ENCODE data around the gene BLOC1S4. TPM values are rescaled to one million over a fixed set of nuclear protein-coding genes. Genes with fewer than 3 reads are reported as not detected.

Gene BLOC1S4
- total RNA-seq, 1 donor from 2014 or later = 19.1 TPM

GRCh38 chr4:6673660-6674499 is 42.1 kb upstream of the BLOC1S4 start:
- peak; percentile 96 for DNase-seq (ENCODE audit: extremely low spot score, unreplicated experiment)
- H3K9me3 Mint-ChIP-seq = no peaks in the 10 kb centered on the region
- H3K27me3 Mint-ChIP-seq = no peaks in the 10 kb centered on the region
- peak overlapping the region; percentile 87 for H3K27ac Mint-ChIP-seq
- TF ChIP-seq CTCF (conservative IDR thresholded peaks at IDR 0.05) = no peak
- peak overlapping the region; percentile 96 for H3K4me3 Mint-ChIP-seq
- peaks cover 33% of the 10 kb centered on the region for H3K36me3 Mint-ChIP-seq
- peaks cover 38% of the 10 kb centered on the region for H3K4me1 Mint-ChIP-seq (ENCODE audit: unreplicated experiment)

GRCh38 chr4:6674500-6675149 is 41.3 kb upstream of the BLOC1S4 start:
- no peaks in the 10 kb centered on the region for H3K27me3 Mint-ChIP-seq
- DNase-seq (ENCODE audit: extremely low spot score, unreplicated experiment) = no peak
- H3K4me1 Mint-ChIP-seq (ENCODE audit: unreplicated experiment) = peaks cover 38% of the 10 kb centered on the region
- H3K9me3 Mint-ChIP-seq = no peaks in the 10 kb centered on the region
- peak; percentile 59 for TF ChIP-seq CTCF (conservative IDR thresholded peaks at IDR 0.05)
- H3K27ac Mint-ChIP-seq = peak overlapping the region; percentile 81
- H3K36me3 Mint-ChIP-seq = peaks cover 33% of the 10 kb centered on the region
- peak overlapping the region; percentile 96 for H3K4me3 Mint-ChIP-seq

GRCh38 chr4:6676722-6677558 is 39.0 kb upstream of the BLOC1S4 start:
- Mint-ChIP-seq H3K36me3 (peaks cover 36% of the 10 kb centered on the region), H3K4me3 (peak overlapping the region; percentile 96), H3K27me3 (no peaks in the 10 kb centered on the region), H3K27ac (peak overlapping the region; percentile 2), H3K9me3 (no peaks in the 10 kb centered on the region), H3K4me1 (ENCODE audit: unreplicated experiment) (peaks cover 38% of the 10 kb centered on the region)
- TF ChIP-seq CTCF (conservative IDR thresholded peaks at IDR 0.05) = no peak
- DNase-seq (ENCODE audit: extremely low spot score, unreplicated experiment) = no peak

- no peak for DNase-seq (ENCODE audit: extremely low spot score, unreplicated experiment)
- TF ChIP-seq CTCF (conservative IDR thresholded peaks at IDR 0.05) = peak; percentile 34
- H3K9me3 Mint-ChIP-seq = no peaks in the 10 kb centered on the region
- H3K4me1 Mint-ChIP-seq (ENCODE audit: unreplicated experiment) = peaks cover 23% of the 10 kb centered on the region
- no peaks in the 10 kb centered on the region for H3K27me3 Mint-ChIP-seq
- H3K4me3 Mint-ChIP-seq = no peak overlapping the region
- H3K27ac Mint-ChIP-seq = no peak overlapping the region
- H3K36me3 Mint-ChIP-seq = peaks cover 30% of the 10 kb centered on the region
Measured at GRCh38 chr4:6680372-6681034, 35.5 kb upstream of the BLOC1S4 start.

GRCh38 chr4:6681191-6681590 is 34.8 kb upstream of the BLOC1S4 start:
- Mint-ChIP-seq H3K27ac (no peak overlapping the region), H3K9me3 (no peaks in the 10 kb centered on the region), H3K36me3 (peaks cover 26% of the 10 kb centered on the region), H3K4me3 (no peak overlapping the region), H3K27me3 (no peaks in the 10 kb centered on the region), H3K4me1 (ENCODE audit: unreplicated experiment) (peaks cover 16% of the 10 kb centered on the region)
- no peak for TF ChIP-seq CTCF (conservative IDR thresholded peaks at IDR 0.05)
- DNase-seq (ENCODE audit: extremely low spot score, unreplicated experiment) = no peak
